Measurements from ENCODE around the gene APBB2. TPM values are rescaled to one million over a fixed set of nuclear protein-coding genes. Genes with fewer than 3 reads are reported as not detected.

APBB2 gene
- total RNA-seq, 4 donors from 2014 or later = 66.3 to 133 (median 90.2) TPM

DNA sequence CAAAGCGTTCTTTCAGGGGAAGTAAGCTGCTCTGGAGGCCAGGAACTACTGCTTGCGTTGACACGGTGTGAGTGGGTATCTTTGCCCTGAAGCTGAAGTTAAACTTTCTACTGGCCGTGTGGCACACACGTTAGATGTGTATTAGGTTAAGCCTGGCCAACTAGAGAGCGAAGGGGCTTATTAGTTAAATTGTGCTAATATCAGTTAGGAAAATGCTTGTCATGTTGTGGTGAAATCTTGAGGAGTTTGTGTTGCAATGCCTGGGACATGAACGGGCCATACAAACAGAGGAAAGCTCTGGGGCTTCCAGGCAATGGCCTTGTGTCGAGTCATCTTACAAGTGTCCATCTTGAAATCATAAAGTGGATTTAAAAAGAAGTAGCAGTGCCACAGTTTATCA, 402.0 kb downstream of the APBB2 start:
- H3K4me3 ChIP-seq = no peak overlapping the region
- peaks cover 0 to 2% (median 0%) of the 10 kb centered on the region in 3 donors for H3K4me1 ChIP-seq
- 85 to 94% methylated on average over 7 to 8 of the region's 8 CpGs for WGBS, 2 donors (ENCODE audit: low coverage in 1 of 2)
- H3K9me3 ChIP-seq = no peaks in the 10 kb centered on the region
- peak overlapping the region in 2 of 4 donors; percentile 20 to 32 for H3K27ac ChIP-seq
- no peaks in the 10 kb centered on the region for H3K27me3 ChIP-seq
- no peak for ATAC-seq
- peaks cover 0 to 45% of the 10 kb centered on the region in 2 donors for H3K36me3 ChIP-seq
- TF ChIP-seq, protein P1, sequence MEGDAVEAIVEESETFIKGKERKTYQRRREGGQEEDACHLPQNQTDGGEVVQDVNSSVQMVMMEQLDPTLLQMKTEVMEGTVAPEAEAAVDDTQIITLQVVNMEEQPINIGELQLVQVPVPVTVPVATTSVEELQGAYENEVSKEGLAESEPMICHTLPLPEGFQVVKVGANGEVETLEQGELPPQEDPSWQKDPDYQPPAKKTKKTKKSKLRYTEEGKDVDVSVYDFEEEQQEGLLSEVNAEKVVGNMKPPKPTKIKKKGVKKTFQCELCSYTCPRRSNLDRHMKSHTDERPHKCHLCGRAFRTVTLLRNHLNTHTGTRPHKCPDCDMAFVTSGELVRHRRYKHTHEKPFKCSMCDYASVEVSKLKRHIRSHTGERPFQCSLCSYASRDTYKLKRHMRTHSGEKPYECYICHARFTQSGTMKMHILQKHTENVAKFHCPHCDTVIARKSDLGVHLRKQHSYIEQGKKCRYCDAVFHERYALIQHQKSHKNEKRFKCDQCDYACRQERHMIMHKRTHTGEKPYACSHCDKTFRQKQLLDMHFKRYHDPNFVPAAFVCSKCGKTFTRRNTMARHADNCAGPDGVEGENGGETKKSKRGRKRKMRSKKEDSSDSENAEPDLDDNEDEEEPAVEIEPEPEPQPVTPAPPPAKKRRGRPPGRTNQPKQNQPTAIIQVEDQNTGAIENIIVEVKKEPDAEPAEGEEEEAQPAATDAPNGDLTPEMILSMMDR (IDR thresholded peaks at IDR 0.05) = no peak
- no peak for TF ChIP-seq EP300 (IDR thresholded peaks at IDR 0.05)
- TF ChIP-seq POLR2AphosphoS5 (IDR thresholded peaks at IDR 0.05) = no peak
- no peak for TF ChIP-seq POLR2A (IDR thresholded peaks at IDR 0.05)

- no peaks in the 10 kb centered on the region for H3K27me3 ChIP-seq
- H3K9me3 ChIP-seq = no peaks in the 10 kb centered on the region
- WGBS, 2 donors (ENCODE audit: low coverage in 1 of 2) = 52 to 60% methylated on average over 7 of the region's 7 CpGs
- H3K4me1 ChIP-seq = peaks cover 0 to 6% (median 0%) of the 10 kb centered on the region in 3 donors
- H3K27ac ChIP-seq = peak overlapping the region in 2 of 4 donors; percentile 20 to 32
- TF ChIP-seq, protein P1 (IDR thresholded peaks at IDR 0.05) = no peak
- TF ChIP-seq POLR2AphosphoS5 (IDR thresholded peaks at IDR 0.05) = no peak
- TF ChIP-seq POLR2A (IDR thresholded peaks at IDR 0.05) = no peak
- no peak for TF ChIP-seq EP300 (IDR thresholded peaks at IDR 0.05)
- no peak overlapping the region for H3K4me3 ChIP-seq
- H3K36me3 ChIP-seq = peaks cover 0 to 41% of the 10 kb centered on the region in 2 donors
- no peak for ATAC-seq
Observed at GRCh38 chr4:40811956-40812355, 402.4 kb downstream of the APBB2 start.

DNA sequence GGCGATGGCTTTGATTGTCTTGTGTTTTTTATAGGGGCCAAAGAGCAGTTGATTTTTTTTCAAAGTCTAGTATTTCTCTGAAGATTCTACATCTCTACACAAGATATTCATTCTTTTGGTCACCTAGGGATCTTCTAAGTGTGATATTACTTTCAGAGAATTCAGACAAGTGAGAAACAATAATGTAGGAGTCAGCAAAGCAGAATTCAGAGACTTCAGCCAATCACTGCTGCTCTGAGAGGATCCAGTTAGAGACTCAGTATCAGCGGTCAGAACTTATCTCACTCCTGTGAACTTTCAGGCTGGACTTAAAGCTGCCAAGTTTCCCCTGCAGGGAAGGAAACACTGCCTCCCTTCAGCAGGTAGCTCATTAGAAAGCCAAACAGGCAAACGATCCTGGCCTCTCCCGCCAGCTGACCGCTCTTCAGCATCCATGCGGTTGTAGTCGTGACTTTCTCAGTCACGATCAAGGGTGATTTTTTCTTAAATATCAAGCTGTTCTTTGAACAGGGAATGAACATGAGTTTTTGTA, 405.4 kb downstream of the APBB2 start:
- TF ChIP-seq POLR2AphosphoS5 (IDR thresholded peaks at IDR 0.05) (no peak), EP300 (IDR thresholded peaks at IDR 0.05) (no peak), POLR2A (IDR thresholded peaks at IDR 0.05) (no peak)
- TF ChIP-seq, protein P1 (IDR thresholded peaks at IDR 0.05) = no peak
- no peak overlapping the region for H3K27ac ChIP-seq
- H3K9me3 ChIP-seq = no peaks in the 10 kb centered on the region
- peaks cover 0 to 14% of the 10 kb centered on the region in 2 donors for H3K36me3 ChIP-seq
- no peak overlapping the region for H3K4me3 ChIP-seq
- no peaks in the 10 kb centered on the region for H3K27me3 ChIP-seq
- peaks cover 0 to 12% (median 0%) of the 10 kb centered on the region in 3 donors for H3K4me1 ChIP-seq
- 87% methylated on average over 8 of the region's 8 CpGs; no CpG with 5 or more reads in 1 of the 2 donors for WGBS, 2 donors (ENCODE audit: low coverage in 1 of 2)
- ATAC-seq = no peak

DNA sequence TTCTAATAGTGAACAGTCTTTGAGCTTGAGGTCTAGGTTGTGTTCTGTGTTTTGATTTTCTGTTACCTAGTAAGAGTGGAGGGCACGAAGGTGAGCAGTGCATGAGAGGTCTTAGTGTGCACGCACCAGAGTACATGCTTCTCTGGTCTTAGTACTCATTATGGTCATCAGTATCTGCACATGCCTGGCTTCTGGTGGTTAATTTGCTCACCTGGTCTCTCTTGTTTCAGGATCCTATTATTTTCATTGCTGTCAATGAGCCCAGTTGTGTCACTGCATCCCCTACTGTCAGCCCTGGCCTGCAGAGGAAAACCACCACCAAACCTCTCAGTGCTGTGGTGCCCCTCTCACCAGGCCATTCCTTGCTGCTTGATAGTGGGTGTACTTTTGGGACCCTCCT, 409.7 kb downstream of the APBB2 start:
- peaks cover 0 to 12% (median 0%) of the 10 kb centered on the region in 3 donors for H3K4me1 ChIP-seq
- 91 to 100% methylated on average over 2 of the region's 2 CpGs for WGBS, 2 donors (ENCODE audit: low coverage in 1 of 2)
- no peak for ATAC-seq
- H3K27me3 ChIP-seq = no peaks in the 10 kb centered on the region
- H3K9me3 ChIP-seq = no peaks in the 10 kb centered on the region
- H3K4me3 ChIP-seq = no peak overlapping the region
- H3K36me3 ChIP-seq = no peaks in the 10 kb centered on the region
- TF ChIP-seq, protein P1 (IDR thresholded peaks at IDR 0.05) = no peak
- TF ChIP-seq POLR2AphosphoS5 (IDR thresholded peaks at IDR 0.05) (no peak), EP300 (IDR thresholded peaks at IDR 0.05) (no peak), POLR2A (IDR thresholded peaks at IDR 0.05) (no peak)
- H3K27ac ChIP-seq = no peak overlapping the region

GRCh38 chr4:40800064-40800463, 414.3 kb downstream of the APBB2 start:
- no peaks in the 10 kb centered on the region for H3K4me1 ChIP-seq
- no peaks in the 10 kb centered on the region for H3K36me3 ChIP-seq
- H3K27ac ChIP-seq = no peak overlapping the region
- no peaks in the 10 kb centered on the region for H3K27me3 ChIP-seq
- H3K9me3 ChIP-seq = no peaks in the 10 kb centered on the region
- H3K4me3 ChIP-seq = no peak overlapping the region
- TF ChIP-seq POLR2AphosphoS5 (IDR thresholded peaks at IDR 0.05) (no peak), POLR2A (IDR thresholded peaks at IDR 0.05) (no peak)
- ATAC-seq = no peak
- 83 to 96% methylated on average over 3 of the region's 3 CpGs for WGBS, 2 donors (ENCODE audit: low coverage in 1 of 2)

Data from gastroesophageal sphincter (tissue), 4 donors.